Stimulated activated CD8-positive, alpha-beta memory T cell treated with anti-CD3 and anti-CD28 coated beads, Interleukin-15, amount 100 ng/mL, for 1 hour (primary cell): ENCODE measurements around the gene SSBP3.

Experiments used
- DNase-seq: peaks from one replicate; pipeline ENCODE4 v3.0.0-alpha.2; 2020; ENCODE audit warnings: low read depth

Gene SSBP3

DNA sequence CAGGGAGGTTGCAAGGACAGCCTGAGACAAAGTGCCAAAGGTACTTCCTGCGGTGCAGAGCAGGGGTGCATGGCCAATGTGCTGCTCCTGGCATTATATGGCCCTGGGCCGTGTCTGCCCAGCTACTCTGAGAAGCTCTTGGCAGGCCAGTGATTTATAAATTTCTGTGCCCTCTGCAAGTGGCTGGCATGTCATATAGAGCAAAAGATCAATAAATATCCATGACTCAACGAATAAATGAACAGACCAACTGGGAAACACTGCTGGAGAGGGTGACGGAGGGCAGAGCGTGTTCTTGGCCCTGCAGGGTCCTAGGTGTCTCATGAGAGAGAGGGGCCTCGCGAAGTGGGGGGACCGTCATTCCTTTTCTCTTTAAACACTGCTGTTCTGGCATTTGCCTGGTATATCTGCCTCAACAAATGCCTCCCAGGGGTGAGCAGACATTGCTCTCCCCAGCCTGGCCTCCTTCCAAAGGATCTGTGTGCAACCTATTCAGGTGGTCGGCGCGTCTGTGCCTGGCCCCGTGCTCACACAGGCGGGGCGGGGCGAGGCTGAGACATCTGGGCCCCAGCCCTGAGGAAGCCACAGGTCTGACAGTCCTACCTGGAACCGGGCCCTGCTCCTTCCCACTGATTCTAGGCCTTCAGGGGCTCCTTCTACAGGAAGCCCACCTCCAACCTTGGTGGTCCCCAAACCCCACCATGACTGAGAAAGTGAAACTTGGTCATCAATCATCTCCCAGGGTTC lies 123.9 kb downstream of the SSBP3 start:
- no peak for DNase-seq

DNA sequence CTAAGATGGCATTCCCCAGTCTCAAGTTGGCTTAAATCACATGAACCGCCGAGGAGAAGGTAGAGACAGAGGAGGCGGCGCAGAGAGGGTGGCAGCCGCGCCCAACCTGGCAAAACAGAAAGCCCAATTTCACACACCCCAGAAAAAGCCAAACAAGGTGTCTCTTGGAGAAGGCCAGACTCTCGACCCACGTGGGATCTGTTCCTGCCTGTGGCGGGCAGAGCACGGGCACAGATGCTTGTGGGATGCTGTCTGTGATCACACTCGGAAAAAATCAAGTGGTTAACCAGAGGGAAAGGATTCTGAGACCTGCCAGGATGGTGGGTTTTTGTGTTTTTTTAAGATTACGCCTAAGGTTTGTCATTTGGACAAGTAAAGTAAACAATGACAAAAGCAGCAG lies 125.5 kb downstream of the SSBP3 start:
- DNase-seq: no peak

DNA sequence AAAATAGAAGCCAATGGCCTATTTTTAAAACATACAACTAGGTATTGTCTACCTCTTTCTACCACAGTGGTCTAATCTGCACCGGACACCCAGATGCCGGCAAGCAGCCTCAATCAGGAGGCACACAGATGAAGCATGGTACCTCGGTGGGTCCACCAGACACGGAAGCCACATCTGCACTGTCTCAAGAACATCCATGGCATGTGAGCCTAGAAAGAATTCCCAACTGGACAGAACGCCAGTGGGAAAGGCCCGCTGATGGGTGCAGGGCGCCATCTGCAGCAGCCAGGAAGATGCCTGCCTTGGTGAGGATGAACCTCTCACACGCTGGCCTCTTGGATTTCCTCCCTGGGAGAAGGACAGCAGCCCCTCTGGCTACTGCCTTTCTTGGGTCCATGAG lies 126.7 kb downstream of the SSBP3 start:
- DNase-seq: no peak

DNA sequence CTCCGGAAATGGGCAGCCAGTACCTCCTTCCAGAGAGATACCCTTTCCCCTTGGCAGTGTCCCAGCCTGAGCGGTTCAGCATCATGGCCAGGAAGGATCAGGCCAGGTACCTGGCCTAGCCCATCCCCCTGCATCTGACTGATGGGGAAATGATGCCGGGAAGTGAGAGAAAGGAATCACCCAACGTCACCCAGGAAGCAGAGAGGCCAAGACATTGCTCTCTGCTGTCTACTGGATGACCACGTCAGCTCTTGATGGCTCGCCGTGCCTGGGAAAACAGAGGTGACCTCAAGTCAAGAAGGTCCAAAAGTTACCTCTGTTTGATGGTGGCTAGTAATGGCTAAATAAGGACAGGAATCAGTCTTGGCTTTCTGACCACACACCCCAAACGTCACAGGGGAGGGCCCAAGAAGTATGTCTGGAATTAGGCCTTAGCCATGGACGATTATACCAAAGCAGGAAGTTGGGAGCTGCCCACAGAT lies 127.2 kb downstream of the SSBP3 start:
- DNase-seq: no peak

DNA sequence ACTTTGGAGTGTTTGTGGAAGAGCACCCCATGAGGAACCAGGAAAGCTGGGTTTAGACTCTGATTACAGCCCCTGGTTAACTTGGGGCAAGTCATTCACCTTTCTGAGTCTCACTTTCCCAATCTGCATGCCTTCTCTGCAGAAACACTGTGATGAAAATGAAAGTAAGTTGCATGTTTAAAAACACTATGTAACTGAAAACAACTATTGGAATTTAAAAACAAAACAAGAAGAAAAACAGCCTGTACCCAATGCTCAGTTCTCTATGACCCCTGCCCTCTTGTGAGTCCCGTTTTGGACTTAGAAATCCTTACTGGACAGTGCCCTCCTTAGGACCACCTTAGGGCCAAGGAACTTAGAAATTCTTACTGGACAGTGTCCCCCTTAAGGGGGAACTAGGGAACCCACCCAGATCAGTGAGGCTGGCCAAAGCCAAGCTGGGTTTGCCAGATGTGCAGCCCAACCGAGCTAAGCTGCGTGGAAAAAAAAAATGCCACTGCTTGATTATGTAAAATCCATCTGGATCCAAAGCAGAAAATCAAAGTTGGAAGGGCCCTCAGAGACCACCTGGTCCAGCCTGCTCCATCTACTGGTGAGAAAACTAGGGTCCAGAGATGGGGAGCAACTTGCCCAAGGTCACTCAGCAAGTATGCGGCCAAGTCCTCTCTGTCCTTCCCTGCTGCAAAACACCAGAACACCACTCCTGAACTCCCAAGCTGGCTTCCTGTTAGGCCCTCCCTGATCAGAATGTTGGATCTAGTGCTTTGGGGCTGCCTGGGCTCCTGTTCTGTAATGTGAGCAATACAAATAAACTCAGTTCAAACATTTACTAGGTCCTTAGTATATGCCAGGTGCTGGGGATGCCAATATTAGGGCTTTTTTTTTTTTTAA lies 128.5 kb downstream of the SSBP3 start:
- DNase-seq: no peak

DNA sequence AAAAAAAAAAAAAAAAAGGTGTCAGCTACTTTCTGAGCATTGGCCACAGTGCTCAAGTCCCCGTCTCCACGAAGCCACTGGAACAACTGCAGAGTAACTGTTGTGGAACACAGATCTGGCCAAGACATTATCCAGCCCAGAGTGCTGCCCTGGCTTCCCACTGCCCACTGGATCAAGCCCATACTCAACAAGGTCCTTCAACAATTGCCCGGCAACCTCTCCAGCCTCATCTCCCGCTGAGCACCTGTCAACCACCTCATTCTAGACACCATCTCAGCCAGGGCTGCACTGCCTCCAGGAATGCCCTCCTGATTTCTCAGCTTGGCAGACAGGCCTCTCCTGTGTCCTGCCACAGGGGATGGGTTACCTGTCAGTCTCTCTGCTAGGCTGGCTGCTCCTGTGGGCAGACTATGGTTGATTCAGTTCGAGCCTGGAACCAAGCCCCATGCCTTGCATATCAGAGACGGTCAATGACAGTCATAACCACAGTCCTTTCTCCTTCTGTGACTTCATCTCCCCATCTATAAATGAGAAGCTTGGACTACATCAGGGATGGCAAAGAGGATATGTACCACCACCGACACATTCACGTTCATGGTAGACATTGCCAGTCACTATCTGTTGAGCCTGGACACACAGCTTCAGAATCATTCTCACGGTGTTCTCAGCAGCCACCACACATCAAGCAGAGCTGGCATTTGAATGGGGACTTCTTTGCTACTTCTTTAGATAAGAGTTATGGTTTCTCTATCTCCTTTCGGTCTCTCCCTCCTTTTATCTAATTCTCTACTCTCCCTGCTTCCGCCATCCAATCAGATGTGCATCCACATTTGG lies 129.4 kb downstream of the SSBP3 start:
- DNase-seq: no peak

DNA sequence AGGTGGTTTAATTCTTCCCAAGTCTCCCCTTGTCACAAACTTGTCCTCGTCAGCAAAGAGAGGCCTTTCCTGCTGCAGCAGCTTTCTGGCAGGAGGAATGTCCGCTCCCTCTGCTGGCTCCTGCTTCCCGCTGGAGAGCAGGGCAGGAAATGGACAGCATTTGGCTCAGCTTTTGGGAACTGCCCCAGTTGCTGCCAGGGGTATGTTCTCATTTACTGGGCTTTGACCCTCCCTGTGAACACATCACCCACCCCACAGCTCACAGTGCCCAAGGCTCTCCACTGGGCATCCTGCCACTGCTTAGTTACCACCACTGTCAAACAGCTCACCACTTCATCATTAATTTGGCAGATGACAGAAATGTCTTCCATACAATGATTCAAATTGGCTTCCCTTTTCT lies 130.8 kb downstream of the SSBP3 start:
- no peak for DNase-seq

DNA sequence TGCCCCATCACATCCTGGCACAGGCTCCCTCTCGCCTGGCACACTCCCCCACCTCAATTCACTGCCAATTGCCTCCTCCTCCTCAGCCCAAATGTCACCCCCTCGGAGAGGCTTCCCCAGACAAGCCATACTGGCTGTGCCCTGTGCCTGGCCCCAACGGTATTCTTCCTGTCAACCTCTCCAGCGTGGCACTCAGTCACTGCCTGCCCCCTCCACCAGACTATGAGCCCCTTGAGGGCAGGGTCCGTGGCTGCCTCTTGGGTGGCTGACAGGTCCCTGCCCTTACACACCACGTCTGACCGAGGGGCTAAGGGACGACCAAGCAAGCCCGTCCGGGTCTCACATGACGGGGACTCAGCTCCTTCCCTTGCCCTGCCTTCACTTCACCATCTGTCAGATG lies 131.3 kb downstream of the SSBP3 start:
- no peak for DNase-seq

DNA sequence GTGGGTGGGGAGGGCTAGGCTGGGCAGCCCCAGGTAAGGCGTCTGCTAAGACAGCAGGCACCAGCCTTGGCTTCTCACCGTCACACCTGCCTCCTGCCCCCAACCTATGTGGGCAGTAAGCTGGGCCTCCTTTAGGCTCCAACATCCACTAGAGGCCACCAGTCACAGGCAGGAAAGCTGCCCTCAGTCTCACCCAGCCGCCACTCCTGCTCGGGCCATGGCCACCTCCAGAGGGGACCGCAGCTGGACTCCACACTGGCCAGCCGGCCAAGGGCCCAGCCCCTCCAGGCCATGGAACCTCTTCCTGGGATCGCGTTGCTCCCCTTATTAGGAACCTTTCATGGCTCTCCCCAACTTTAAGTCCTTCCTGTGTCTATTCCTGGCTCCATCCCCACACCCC lies 131.7 kb downstream of the SSBP3 start:
- no peak for DNase-seq

DNA sequence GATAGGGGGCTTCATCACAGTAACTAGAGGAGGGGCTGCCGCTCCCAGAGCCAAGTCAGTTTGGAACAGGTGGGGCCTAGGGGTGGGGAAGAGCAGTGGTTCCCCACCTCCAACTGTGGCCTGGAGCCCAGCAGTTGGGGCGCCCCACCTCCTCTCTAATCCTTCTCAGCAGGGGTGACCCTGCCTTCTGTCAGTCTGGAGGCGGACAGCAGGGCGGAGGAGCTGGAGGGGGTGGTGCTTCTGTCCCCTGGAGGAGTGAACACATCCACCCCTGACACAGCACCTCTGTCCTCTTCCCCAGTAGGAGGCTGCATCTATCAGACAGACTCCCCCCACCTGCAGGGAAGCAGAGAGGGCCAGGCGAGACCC lies 132.4 kb downstream of the SSBP3 start:
- no peak for DNase-seq

DNA sequence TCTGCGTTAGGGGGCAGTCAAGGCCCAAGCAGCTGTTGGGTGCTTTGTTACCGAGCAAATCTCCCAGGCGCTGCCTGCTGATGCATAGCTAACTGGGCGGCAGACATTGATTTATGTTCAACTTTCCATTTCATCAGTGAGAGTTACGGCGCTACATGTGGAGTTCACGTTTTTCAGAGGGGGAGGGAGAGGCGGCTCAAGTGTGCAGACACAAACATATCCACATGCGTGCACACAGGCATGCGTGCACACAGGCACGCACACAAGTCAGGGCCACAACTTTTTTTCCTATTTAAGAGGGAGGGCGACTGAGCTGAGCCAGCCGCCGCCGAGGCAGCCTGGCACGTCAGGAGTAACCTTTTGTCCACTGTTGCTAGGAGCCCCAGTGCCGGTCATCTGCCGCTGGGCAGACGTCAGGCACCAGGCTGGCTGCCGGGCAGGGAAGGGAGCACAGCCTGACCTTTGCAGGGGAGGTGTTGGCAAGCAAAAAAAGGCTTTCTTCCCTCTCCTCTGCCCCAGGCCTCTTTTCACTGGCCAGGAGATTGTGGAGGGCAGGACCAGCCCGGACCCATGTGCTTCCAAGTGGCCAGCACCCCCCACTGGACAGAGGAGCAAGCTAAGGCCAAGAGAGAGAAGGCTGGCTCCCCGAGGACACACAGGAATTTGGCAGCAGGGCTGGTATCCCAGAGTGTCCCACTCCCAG lies 133.0 kb downstream of the SSBP3 start:
- DNase-seq: no peak

DNA sequence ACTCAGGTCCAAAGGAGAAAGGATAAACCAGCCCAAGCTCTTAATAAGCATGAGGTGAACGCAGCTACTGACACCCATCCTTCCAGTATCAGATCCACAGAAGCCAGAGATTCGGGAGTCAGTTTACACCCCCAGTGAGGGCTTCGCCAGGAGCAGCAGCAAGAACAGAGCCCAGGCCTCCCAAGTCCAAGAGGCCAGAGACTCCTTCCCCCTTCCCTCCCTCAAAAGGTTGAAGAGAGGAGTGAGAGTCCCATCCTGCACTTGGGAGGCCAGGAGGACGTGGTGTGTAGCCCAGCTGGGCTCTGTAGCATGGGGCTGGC lies 133.5 kb downstream of the SSBP3 start:
- DNase-seq: no peak

DNA sequence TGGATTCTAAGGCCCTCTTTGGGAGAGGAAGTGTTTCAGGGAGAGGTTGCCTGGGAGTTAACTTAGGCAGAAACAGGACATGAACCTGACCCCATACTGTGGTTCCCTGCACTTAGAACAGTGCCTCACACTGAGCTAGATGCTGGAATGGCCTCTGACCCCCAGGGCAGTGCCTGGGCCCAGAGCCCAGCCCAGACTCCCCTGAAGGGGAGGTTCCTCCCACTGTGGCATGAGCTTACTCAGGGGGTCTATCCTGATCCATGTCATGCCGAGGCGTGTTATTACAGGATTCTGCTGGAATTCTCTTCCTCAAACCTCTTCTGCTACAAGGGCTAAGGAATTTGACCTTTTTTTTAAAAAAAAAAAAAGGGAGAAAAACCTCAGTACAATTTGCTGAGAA lies 134.1 kb downstream of the SSBP3 start:
- DNase-seq: no peak

DNA sequence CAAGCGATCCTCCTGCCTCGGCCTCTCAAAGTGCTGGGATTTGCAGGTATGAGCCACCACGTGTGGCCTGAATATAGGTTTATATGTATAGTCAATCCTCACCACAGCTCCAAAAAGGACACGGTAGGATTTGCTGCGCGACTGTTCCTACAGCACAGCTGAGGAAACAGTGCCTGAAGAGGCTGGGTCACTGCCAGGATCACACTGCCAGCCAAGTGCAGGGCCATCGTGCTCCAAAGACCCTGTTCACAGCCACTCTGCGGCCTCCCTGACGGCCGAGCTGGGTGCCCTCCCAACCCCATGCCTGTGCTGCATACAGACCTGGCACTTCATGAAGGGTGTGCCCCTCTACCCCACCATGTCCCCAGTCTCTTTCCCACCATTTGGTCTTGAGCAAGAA lies 134.9 kb downstream of the SSBP3 start:
- DNase-seq: no peak

DNA sequence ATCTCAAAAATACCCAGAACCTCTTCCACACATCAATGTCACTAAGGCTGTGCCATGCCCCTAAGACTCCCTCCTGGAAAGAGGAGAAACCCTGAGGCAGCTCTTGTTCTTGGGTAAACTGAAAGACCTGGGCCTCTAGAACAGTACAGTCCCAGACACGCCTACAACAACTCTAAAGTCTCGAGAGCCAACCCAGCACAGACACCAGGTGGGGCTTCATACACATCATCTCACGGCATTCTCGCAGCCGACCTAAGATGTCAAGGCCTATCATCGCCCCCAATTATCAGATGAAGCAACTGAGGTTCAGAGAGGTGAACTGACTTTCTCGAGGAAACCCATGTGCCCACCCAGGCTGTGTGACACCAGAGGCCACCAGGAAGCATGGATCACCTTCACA lies 135.7 kb downstream of the SSBP3 start:
- DNase-seq: no peak

DNA sequence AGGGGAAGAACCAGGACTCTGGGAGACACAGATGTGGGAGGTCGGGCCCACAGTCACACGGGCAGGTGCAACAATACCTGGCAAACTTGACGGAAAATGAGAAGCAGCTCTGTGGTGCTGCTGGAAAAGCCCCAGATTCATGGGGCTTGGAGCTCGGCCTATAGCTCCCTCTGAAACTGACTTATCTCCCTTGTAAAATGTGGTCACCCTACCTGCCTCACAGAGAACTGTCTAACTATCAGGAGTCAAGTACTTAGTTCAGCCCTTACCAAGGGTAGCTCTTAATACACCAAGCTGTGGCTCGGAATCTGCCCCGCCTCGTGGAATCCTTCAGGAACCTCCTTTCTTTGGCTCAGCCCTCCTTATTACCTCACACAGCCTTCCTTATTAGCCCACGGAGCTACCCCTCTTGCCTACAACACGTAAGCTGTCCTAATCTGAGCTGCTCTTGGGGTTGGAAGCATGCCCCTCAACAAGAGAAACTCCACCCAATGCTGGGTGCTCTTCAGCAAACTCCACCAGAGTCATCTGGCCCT lies 137.4 kb downstream of the SSBP3 start:
- DNase-seq: no peak

DNA sequence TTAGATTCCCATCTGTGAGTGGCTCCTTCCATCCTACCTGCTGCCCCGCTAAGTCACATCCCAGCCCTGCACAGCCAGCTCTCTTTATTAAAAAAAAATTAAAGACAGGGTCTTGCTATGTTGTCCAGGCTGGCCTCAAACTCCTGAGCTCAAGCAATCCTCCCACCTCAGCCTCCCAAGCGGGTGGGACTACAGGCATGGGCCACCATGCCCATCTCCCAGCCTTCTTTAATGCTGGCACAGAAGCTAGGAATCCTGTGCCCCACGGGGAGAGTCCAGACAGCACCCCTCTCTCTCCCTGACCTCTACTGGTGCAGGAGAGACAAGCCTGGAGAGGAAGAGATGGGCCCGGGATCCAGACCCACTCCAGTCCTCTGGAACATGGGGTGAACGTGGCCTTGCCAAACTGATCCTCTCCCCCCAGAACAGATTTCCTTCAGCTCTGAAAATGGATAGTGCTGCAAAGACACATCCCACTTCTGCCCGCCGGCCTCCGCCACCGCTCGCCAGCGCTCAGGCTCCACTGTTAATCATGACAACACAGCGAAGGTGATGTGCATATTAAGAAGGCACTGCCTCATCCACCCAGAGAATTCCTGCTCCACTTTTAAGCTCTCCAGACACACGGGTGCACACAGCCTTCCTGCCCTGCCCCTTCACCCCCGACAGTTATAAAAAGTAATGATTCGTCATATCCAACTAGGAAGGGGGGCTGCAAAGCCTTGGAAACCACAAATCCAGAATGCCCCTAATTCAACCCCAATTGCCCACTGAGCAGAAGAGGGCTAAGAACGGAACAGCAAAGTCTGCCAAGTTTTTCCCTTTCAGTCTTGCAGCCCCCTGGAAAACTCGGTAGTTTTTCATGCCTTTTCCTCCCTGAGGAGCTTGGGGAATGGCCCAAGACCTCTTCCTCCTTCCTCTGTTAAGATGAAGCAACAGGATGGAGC lies 138.1 kb downstream of the SSBP3 start:
- DNase-seq: no peak

DNA sequence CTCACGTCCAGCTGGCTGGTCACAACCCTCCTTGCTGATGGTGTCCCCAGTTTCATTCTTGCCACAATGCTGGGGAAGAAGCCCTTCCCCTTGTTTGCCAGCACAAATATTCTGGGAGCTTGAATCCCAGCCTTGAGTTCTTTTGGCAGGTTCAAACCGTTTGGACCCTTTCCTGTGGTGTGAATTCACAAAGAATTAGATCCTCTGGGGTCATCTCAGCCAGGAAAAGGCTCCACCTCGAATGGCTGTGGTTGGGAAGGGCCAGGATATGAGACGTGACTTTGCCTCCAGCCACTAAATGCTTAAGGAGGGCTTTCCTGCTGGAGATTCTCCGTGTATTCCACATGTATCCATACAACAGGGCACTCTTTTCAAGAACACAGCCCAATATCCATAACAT lies 139.3 kb downstream of the SSBP3 start:
- no peak for DNase-seq

DNA sequence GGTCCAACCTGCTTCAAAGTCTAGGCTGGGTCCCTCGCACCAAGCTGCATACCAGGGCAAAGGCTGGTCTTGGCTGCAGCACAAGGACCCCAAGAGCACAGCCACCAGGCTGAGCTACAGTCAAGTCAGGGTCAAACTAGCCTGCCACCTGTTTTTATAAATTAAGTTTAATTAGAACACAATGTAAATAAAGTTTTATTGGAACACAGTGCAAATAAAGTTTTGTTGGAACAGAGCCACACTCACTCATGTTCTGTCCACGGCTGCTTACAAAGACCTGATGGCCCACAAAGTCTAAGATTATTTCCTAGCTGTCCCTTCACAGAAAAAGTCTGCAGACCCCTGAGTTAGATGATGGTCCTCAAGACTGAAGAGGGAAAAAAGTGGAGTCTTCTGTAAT lies 140.0 kb downstream of the SSBP3 start:
- no peak for DNase-seq

DNA sequence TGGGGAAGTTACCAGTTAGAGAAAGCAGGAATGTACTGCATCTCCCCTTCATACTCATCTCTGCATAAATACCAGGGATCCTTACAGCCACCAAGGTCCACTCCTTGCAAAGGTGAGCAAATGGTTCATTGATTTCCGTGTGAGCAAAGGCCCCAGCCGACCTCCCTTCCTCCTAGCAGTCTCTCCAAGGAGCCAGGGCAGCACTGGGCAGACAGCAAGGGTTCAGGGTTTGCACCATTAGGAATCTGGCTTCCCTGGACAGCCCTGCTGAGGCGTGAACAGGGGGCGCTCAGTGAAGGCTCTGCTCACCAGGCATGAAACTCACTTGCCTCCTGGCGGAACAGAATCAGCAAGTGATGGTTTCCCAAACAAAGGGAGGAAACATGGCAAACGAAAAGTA lies 140.5 kb downstream of the SSBP3 start:
- no peak for DNase-seq

DNA sequence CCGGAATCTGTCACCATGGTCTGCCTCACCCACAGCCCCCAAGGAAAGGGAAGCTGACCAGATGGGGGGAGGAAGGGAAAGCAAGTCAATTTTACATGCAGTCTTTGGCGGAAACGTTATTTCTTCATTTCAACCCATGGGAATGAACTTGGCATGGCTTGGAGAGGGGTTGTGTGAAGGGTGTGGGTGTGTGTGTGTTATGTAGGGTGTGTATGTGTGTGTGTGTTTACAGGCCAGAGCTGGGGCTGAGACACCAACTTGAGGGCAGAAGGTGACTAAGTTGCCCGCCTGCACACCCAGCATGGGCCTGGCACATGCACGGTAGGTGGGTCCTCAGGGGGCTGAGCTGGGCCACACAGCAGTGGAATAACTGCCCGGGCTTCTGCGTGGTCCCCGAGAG lies 141.1 kb downstream of the SSBP3 start:
- no peak for DNase-seq
